SU-DHL-6 (cell line): Measurements from ENCODE around the gene MARCHF10.

Experiments
- H2AFZ ChIP-seq: fragments of 200-600 bp; sonication (generic); 2 replicates; pipeline ENCODE4 v1.6.1; 2014; ENCODE audit warnings: low read depth, mild to moderate bottlenecking, moderate library complexity, mixed read lengths, antibody characterized with exemption, low read length; ENCODE audit not compliant: severe bottlenecking
- H3F3A ChIP-seq: fragments of 200-600 bp; shearing (Covaris generic); 2 replicates; pipeline ENCODE4 v1.6.0; 2016; ENCODE audit warnings: antibody characterized with exemption, mild to moderate bottlenecking; ENCODE audit not compliant: insufficient read depth
- H3K27ac ChIP-seq: fragments of 200-600 bp; sonication (generic); 2 replicates; pipeline ENCODE4 v1.5.1; 2016; ENCODE audit warnings: low read depth, mild to moderate bottlenecking, low read length, moderate library complexity, mixed read lengths
- H3K27me3 ChIP-seq: fragments of 200-600 bp; sonication (generic), shearing (Covaris generic); 2 replicates; pipeline ENCODE4 v1.6.0; 2014; ENCODE audit warnings: mild to moderate bottlenecking, low read length
- H3K36me3 ChIP-seq: fragments of 200-600 bp; sonication (generic); 2 replicates; pipeline ENCODE4 v1.6.1; 2014; ENCODE audit warnings: mild to moderate bottlenecking, low read length, mixed read lengths
- H3K4me2 ChIP-seq: fragments of 300-600, 200-600 bp; shearing (Covaris generic), sonication (generic); 2 replicates; pipeline ENCODE4 v1.6.0; 2014; ENCODE audit warnings: low read length, low read depth, mild to moderate bottlenecking; ENCODE audit not compliant: poor library complexity, severe bottlenecking
- H3K4me3 ChIP-seq: fragments of 200-600 bp; sonication (generic); 2 replicates; pipeline ENCODE4 v1.5.1; 2014; ENCODE audit warnings: antibody characterized with exemption, low read length, mild to moderate bottlenecking, mixed read lengths; ENCODE audit not compliant: insufficient read depth, poor library complexity, severe bottlenecking
- H3K79me2 ChIP-seq: fragments of 200-600 bp; sonication (generic); 2 replicates; pipeline ENCODE4 v1.6.1; 2014; ENCODE audit warnings: mild to moderate bottlenecking, low read length, moderate library complexity; ENCODE audit not compliant: insufficient read depth
- H3K9ac ChIP-seq: fragments of 200-600 bp; sonication (generic); 2 replicates; pipeline ENCODE4 v1.7.0; 2014; ENCODE audit warnings: mild to moderate bottlenecking, low read length
- H3K9me2 ChIP-seq: fragments of 200-600 bp; sonication (generic); replicated peaks from 2 replicates; pipeline ENCODE4 v1.6.1; 2014; ENCODE audit warnings: low read length; ENCODE audit not compliant: insufficient read depth
- H3K9me3 ChIP-seq: fragments of 200-600 bp; sonication (generic); 2 replicates; pipeline ENCODE4 v1.6.1; 2014; ENCODE audit warnings: low read length, mixed read lengths; ENCODE audit not compliant: insufficient read depth
- H4K20me1 ChIP-seq: fragments of 200-600 bp; sonication (generic); 2 replicates; pipeline ENCODE4 v1.6.1; 2014; ENCODE audit warnings: low read depth, mild to moderate bottlenecking, antibody characterized with exemption, low read length, moderate library complexity, mixed read lengths
- CTCF ChIP-seq: fragments of 200-600 bp; sonication (generic); IDR thresholded peaks from one replicate; pipeline ENCODE4 v1.5.1; 2017; ENCODE audit warnings: antibody characterized with exemption, mild to moderate bottlenecking, low read length, moderate library complexity; ENCODE audit not compliant: insufficient read depth, poor library complexity, severe bottlenecking
- EZH2phosphoT487 ChIP-seq: fragments of 200-600 bp; sonication (generic), shearing (Covaris generic); conservative IDR thresholded peaks from 2 replicates; pipeline ENCODE4 v1.6.1; 2018; ENCODE audit warnings: mild to moderate bottlenecking, antibody characterized with exemption, low read length, moderate library complexity, mixed read lengths

Gene MARCHF10

GRCh38 chr17:62745806-62746205, 62.3 kb downstream of the MARCHF10 start:
- no peak overlapping the region for H2AFZ ChIP-seq
- no peak overlapping the region for H3K4me3 ChIP-seq
- H3F3A ChIP-seq, result no peaks in the 10 kb centered on the region
- no peaks in the 10 kb centered on the region for H3K36me3 ChIP-seq
- H3K9me2 ChIP-seq, result no peaks in the 10 kb centered on the region
- H3K27ac ChIP-seq, result no peak overlapping the region
- no peak for TF ChIP-seq EZH2phosphoT487
- TF ChIP-seq CTCF, result no peak
- H4K20me1 ChIP-seq, result no peaks in the 10 kb centered on the region
- no peaks in the 10 kb centered on the region for H3K27me3 ChIP-seq
- no peaks in the 10 kb centered on the region for H3K9me3 ChIP-seq
- H3K79me2 ChIP-seq, result no peaks in the 10 kb centered on the region
- H3K4me2 ChIP-seq, result no peak overlapping the region
- no peak overlapping the region for H3K9ac ChIP-seq

DNA sequence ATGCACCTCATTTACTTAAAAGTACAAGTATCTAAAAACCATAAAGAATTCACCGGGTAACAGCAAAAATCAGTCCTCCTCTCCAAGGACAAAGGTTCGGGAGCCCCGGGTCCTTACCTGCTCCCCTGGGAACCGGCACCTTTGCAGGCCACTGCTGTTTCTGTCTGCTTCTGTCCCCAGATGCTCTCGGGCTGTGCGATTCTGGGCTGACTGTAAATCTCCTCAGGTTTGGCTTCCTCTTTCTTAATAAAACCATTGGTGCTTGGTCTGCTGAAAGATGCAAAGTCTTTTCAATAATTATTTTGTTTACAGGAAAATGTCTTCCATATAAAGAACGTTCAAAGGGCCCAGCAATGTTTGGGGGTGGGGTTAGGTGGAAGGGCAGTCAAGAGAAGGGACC, 63.9 kb downstream of the MARCHF10 start:
- H2AFZ ChIP-seq, result no peak overlapping the region
- no peaks in the 10 kb centered on the region for H3K36me3 ChIP-seq
- H4K20me1 ChIP-seq, result no peaks in the 10 kb centered on the region
- no peaks in the 10 kb centered on the region for H3K79me2 ChIP-seq
- no peak overlapping the region for H3K4me3 ChIP-seq
- H3F3A ChIP-seq, result no peaks in the 10 kb centered on the region
- H3K9me3 ChIP-seq, result no peaks in the 10 kb centered on the region
- H3K27ac ChIP-seq, result no peak overlapping the region
- no peak overlapping the region for H3K9ac ChIP-seq
- TF ChIP-seq EZH2phosphoT487 (no peak), CTCF (no peak)
- H3K4me2 ChIP-seq, result no peak overlapping the region
- no peaks in the 10 kb centered on the region for H3K27me3 ChIP-seq
- no peaks in the 10 kb centered on the region for H3K9me2 ChIP-seq

GRCh38 chr17:62741290-62741689, 66.8 kb downstream of the MARCHF10 start:
- TF ChIP-seq CTCF, result no peak
- no peak for TF ChIP-seq EZH2phosphoT487
- no peak overlapping the region for H3K4me3 ChIP-seq

More at GRCh38 chr17:62741290-62741689, 66.8 kb downstream of the MARCHF10 start:
- Histone ChIP-seq H3K9me2 (no peaks in the 10 kb centered on the region), H3K9ac (no peak overlapping the region), H4K20me1 (no peaks in the 10 kb centered on the region), H2AFZ (no peak overlapping the region), H3K27me3 (no peaks in the 10 kb centered on the region), H3K4me2 (no peak overlapping the region), H3K36me3 (no peaks in the 10 kb centered on the region), H3K27ac (no peak overlapping the region), H3K79me2 (no peaks in the 10 kb centered on the region), H3K9me3 (no peaks in the 10 kb centered on the region), H3F3A (no peaks in the 10 kb centered on the region)
